Activated gamma-delta T cell treated with Interleukin-2 at 50 U/mL for 16 hours (primary cell): Measurements from ENCODE around the gene ELF1.
"Not testable (repeated sequence)": the region's sequence is repeated elsewhere in the genome, so short reads cannot be mapped to it uniquely, and the experiment has no call there.

Experiments
- DNase-seq: peaks from one replicate; pipeline ENCODE4 v3.0.0-alpha.2; 2020

Gene ELF1

GRCh38 chr13:41019011-41019487, at the start of gene ELF1:
TSS of gene ELF1 (minus strand) at chr13:41019316. CDS start at chr13:40982054, 37,262 bp downstream.
- DNase-seq = peak; percentile 58

GRCh38 chr13:41065078-41065477, 46.0 kb upstream of the ELF1 start:
- no peak for DNase-seq

GRCh38 chr13:41064493-41064892, 45.4 kb upstream of the ELF1 start:
- no peak for DNase-seq

- DNase-seq = no peak
Measured at GRCh38 chr13:41061914-41062837, 43.1 kb upstream of the ELF1 start.

GRCh38 chr13:41061075-41061913, 42.2 kb upstream of the ELF1 start, which contains the start of gene WBP4:
TSS of gene WBP4 (plus strand) at chr13:41061509. CDS start at chr13:41061674, 165 bp downstream.
- peak; percentile 80 for DNase-seq

GRCh38 chr13:41060724-41061074, 41.6 kb upstream of the ELF1 start:
- peak; percentile 78 for DNase-seq

- DNase-seq = peak; percentile 54
Measured at GRCh38 chr13:41060082-41060723, 41.1 kb upstream of the ELF1 start.

GRCh38 chr13:41059456-41060081, 40.5 kb upstream of the ELF1 start:
- DNase-seq = no peak

- no peak for DNase-seq
Measured at GRCh38 chr13:41058295-41059070, 39.4 kb upstream of the ELF1 start.

GRCh38 chr13:41056826-41057711, 38.0 kb upstream of the ELF1 start:
- DNase-seq = no peak

- DNase-seq = no peak
Measured at GRCh38 chr13:41056194-41056593, 37.1 kb upstream of the ELF1 start.

GRCh38 chr13:41054919-41055619, 36.0 kb upstream of the ELF1 start:
- no peak for DNase-seq

GRCh38 chr13:41054212-41054877, 35.2 kb upstream of the ELF1 start:
- DNase-seq = peak; percentile 40

- DNase-seq = no peak
Measured at GRCh38 chr13:41053384-41053826, 34.3 kb upstream of the ELF1 start.

GRCh38 chr13:41052441-41052840, 33.3 kb upstream of the ELF1 start:
- no peak for DNase-seq

GRCh38 chr13:41049480-41050440, 30.6 kb upstream of the ELF1 start:
- no peak for DNase-seq

- no peak for DNase-seq
Measured at GRCh38 chr13:41048640-41049039, 29.5 kb upstream of the ELF1 start.

GRCh38 chr13:41042419-41042818, 23.3 kb upstream of the ELF1 start:
- not testable (repeated sequence) for DNase-seq
